ENCODE results near the gene TMEM98.
"Not testable (repeated sequence)": the region's sequence is repeated elsewhere in the genome, so short reads cannot be mapped to it uniquely, and the experiment has no call there.

Gene TMEM98

DNA sequence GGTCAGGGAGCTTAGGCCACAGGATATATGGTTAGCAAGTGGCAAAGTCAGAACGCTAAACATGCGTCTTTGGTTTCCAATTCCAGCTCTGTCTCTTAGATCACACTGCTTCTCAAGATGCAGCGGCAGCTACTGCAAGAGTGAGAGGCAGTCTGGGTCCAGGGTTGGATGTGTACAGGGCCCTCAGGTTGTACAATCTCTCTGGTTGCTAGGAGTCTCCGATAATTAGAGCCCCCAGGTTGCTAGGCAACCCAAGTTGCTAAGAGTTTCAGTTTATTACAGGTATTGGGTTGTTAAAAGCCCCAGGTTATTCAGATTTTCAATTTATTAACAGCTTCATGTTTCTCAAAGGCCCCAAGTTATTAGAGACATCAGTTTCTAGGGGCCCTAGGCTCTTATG, 48.2 kb downstream of the TMEM98 start:
- no peaks in the 10 kb centered on the region for H3K36me3 ChIP-seq (ENCODE audit: control insufficient read depth, insufficient read depth, low read length)
- no peaks in the 10 kb centered on the region for H3K4me1 ChIP-seq (ENCODE audit: control insufficient read depth, insufficient read depth, low read length)
- no peak overlapping the region for H3K9ac ChIP-seq (ENCODE audit: low read length)
- no peaks in the 10 kb centered on the region for H3K27me3 ChIP-seq (ENCODE audit: control insufficient read depth, insufficient read depth, low read length)
- no peak overlapping the region for H3K27ac ChIP-seq (ENCODE audit: low read depth, low read length)
- H3K4me3 ChIP-seq (ENCODE audit: low read length): no peak overlapping the region

GRCh38 chr17:32976605-32977004, 48.7 kb downstream of the TMEM98 start:
- Histone ChIP-seq H3K4me3 (ENCODE audit: low read length) (no peak overlapping the region), H3K4me1 (ENCODE audit: control insufficient read depth, insufficient read depth, low read length) (no peaks in the 10 kb centered on the region), H3K27ac (ENCODE audit: low read depth, low read length) (no peak overlapping the region), H3K9ac (ENCODE audit: low read length) (no peak overlapping the region), H3K27me3 (ENCODE audit: control insufficient read depth, insufficient read depth, low read length) (no peaks in the 10 kb centered on the region), H3K36me3 (ENCODE audit: control insufficient read depth, insufficient read depth, low read length) (no peaks in the 10 kb centered on the region)

GRCh38 chr17:32980230-32980629, 52.3 kb downstream of the TMEM98 start:
- H3K4me1 ChIP-seq (ENCODE audit: control insufficient read depth, insufficient read depth, low read length): no peaks in the 10 kb centered on the region
- H3K4me3 ChIP-seq (ENCODE audit: low read length): no peak overlapping the region
- H3K27ac ChIP-seq (ENCODE audit: low read depth, low read length): no peak overlapping the region
- no peak overlapping the region for H3K9ac ChIP-seq (ENCODE audit: low read length)
- H3K27me3 ChIP-seq (ENCODE audit: control insufficient read depth, insufficient read depth, low read length): no peaks in the 10 kb centered on the region
- H3K36me3 ChIP-seq (ENCODE audit: control insufficient read depth, insufficient read depth, low read length): no peaks in the 10 kb centered on the region

DNA sequence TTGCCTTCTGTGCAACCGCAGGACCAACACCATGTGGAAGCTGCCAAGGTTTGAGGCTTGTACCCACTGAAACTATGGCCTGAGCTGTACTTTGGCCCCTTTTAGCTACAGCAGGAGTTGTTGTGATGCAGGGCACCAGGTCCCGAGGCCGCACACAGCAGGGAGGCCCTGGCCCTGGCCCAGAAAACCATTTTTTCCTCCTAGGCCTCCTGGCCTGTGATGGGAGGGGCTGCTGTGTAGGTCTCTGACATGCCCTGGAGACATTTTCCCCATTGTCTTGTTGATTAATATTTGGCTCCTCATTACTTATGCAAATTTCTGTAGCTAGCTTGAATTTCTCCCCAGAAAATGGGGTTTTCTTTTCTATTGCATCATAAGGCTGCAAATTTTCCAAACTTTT, 53.7 kb downstream of the TMEM98 start:
- H3K36me3 ChIP-seq (ENCODE audit: control insufficient read depth, insufficient read depth, low read length); H3K9ac ChIP-seq (ENCODE audit: low read length): not testable (repeated sequence)

GRCh38 chr17:32985050-32985756, 57.2 kb downstream of the TMEM98 start:
- H3K4me1 ChIP-seq (ENCODE audit: control insufficient read depth, insufficient read depth, low read length): no peaks in the 10 kb centered on the region
- no peak overlapping the region for H3K9ac ChIP-seq (ENCODE audit: low read length)
- H3K27ac ChIP-seq (ENCODE audit: low read depth, low read length): no peak overlapping the region
- no peak overlapping the region for H3K4me3 ChIP-seq (ENCODE audit: low read length)
- H3K36me3 ChIP-seq (ENCODE audit: control insufficient read depth, insufficient read depth, low read length): no peaks in the 10 kb centered on the region
- no peaks in the 10 kb centered on the region for H3K27me3 ChIP-seq (ENCODE audit: control insufficient read depth, insufficient read depth, low read length)

More for the DNA sequence above, 53.7 kb downstream of the TMEM98 start:
- not testable (repeated sequence) for H3K27ac ChIP-seq (ENCODE audit: low read depth, low read length); H3K4me1 ChIP-seq (ENCODE audit: control insufficient read depth, insufficient read depth, low read length); H3K4me3 ChIP-seq (ENCODE audit: low read length); H3K27me3 ChIP-seq (ENCODE audit: control insufficient read depth, insufficient read depth, low read length)

DNA sequence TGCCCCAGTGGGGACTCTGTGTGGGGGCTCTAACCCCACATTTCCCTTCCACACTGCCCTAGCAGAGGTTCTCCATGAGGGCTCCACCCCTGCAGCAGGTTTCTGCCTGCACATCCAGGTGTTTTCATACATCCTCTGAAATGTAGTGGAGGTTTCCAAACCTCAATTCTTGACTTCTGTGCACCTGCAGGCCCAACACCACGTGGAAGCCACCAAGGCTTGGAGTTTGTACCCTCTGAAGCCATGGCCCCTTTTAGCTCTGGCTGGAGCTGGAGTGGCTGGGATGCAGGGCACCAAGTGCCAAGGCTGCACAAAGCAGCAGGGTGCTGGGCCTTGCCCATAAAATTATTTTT, 59.5 kb downstream of the TMEM98 start:
- H3K9ac ChIP-seq (ENCODE audit: low read length); H3K36me3 ChIP-seq (ENCODE audit: control insufficient read depth, insufficient read depth, low read length); H3K4me3 ChIP-seq (ENCODE audit: low read length); H3K27ac ChIP-seq (ENCODE audit: low read depth, low read length); H3K27me3 ChIP-seq (ENCODE audit: control insufficient read depth, insufficient read depth, low read length); H3K4me1 ChIP-seq (ENCODE audit: control insufficient read depth, insufficient read depth, low read length): not testable (repeated sequence)

DNA sequence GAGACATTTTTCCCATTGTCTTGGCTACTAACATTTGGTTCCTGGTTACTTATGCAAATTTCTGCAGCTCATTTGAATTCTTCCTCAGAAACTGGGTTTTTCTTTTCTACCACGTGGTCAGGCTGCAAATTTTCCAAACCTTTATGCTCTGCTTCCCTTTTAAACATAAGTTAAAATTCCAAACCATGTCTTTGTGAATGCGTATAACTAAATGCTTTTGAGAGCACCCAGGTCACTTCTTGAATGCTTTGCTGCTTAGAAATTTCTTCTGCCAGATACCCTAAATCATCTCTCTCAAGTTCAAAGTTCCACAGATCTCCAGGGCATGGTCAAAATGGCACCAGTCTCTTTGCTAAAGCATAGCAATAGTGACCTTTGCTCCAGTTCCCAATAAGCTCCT, 59.9 kb downstream of the TMEM98 start:
- not testable (repeated sequence) for H3K4me1 ChIP-seq (ENCODE audit: control insufficient read depth, insufficient read depth, low read length); H3K27me3 ChIP-seq (ENCODE audit: control insufficient read depth, insufficient read depth, low read length); H3K9ac ChIP-seq (ENCODE audit: low read length); H3K36me3 ChIP-seq (ENCODE audit: control insufficient read depth, insufficient read depth, low read length); H3K27ac ChIP-seq (ENCODE audit: low read depth, low read length); H3K4me3 ChIP-seq (ENCODE audit: low read length)

DNA sequence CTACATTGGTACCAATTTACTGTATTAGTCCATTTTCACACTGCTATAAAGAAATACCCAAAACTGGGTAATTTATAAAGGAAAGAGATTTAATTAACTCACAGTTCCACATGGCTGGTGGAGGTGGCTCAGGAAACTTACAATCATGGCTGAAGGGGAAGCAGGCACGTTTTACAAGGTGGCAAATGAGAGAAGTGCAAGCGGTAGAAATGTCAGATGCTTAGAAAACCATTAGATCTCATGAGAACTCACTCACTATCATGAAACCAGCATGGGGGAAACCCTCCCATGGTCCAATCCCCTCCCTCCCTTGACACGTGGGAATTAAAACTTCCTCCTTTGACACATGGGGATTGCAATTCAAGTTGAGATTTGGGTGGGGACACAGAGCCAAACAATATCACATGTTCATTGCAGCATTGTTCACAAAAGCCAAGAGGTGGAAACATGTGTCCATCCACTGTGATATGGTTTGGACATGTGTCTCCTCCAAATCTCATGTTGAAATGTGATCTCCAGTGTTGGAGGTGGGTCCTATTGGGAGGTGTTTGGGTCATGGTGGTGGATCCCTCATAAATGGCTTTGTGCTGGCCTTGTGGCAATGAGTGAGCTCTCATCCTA, 60.6 kb downstream of the TMEM98 start:
- Histone ChIP-seq H3K4me3 (ENCODE audit: low read length) (no peak overlapping the region), H3K27me3 (ENCODE audit: control insufficient read depth, insufficient read depth, low read length) (no peaks in the 10 kb centered on the region), H3K36me3 (ENCODE audit: control insufficient read depth, insufficient read depth, low read length) (no peaks in the 10 kb centered on the region), H3K4me1 (ENCODE audit: control insufficient read depth, insufficient read depth, low read length) (no peaks in the 10 kb centered on the region), H3K27ac (ENCODE audit: low read depth, low read length) (no peak overlapping the region), H3K9ac (ENCODE audit: low read length) (no peak overlapping the region)

DNA sequence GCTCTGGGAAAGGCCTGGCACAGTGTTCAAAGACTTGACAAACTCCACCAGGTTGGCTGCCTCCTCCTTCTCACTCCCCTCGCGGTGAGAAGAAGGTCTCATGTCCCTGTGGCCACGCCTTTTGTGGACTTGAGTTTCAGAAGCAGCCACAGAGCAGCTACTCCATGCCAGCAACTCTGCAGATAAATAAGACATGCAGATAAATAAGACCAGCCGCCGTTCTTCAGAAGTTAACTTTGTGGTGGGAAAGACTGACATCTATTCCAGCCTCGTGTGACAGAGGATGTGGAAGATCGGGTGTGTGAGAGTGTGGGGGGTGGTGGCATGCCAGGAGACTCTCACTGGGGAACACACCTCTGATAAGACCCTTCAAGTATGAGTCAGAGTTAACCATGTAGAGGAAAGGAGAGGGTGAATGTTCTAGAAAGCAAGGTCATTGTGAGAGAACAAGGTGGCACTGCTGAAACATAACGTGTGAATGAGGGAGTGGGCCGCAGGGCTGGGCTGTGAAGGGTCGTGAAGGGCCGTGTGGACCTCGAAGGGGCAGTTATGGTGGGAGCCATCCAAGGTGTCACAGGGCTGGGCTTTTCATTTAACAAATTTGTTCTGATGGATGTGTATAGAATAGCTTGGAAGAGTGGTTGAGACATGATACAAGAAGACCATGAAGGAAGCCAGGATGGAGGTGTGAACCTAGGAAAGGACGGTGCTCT, 64.5 kb downstream of the TMEM98 start:
- no peaks in the 10 kb centered on the region for H3K4me1 ChIP-seq (ENCODE audit: control insufficient read depth, insufficient read depth, low read length)
- no peak overlapping the region for H3K27ac ChIP-seq (ENCODE audit: low read depth, low read length)
- H3K27me3 ChIP-seq (ENCODE audit: control insufficient read depth, insufficient read depth, low read length): no peaks in the 10 kb centered on the region
- no peak overlapping the region for H3K9ac ChIP-seq (ENCODE audit: low read length)
- H3K36me3 ChIP-seq (ENCODE audit: control insufficient read depth, insufficient read depth, low read length): no peaks in the 10 kb centered on the region
- H3K4me3 ChIP-seq (ENCODE audit: low read length): no peak overlapping the region

DNA sequence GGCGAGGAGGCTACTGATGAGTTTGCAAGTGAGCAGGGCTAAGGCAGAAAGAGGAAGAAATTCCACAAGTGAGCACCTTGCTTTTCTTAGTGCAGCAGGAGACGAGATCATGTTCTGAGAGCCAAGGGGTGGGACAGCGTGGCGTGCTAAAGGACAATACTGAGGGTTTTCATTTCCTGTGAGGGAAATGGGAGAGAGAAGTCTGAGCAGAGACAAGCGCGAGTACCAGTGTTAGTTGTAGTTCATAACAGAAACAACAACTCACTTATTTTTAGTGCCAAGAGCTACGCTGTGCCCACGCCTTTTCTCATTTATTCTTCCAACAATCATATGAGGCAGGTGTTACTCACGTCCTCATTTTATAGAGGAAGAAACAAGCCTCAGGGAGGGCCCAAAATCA, 66.0 kb downstream of the TMEM98 start:
- no peak overlapping the region for H3K9ac ChIP-seq (ENCODE audit: low read length)
- H3K27me3 ChIP-seq (ENCODE audit: control insufficient read depth, insufficient read depth, low read length): no peaks in the 10 kb centered on the region
- no peak overlapping the region for H3K4me3 ChIP-seq (ENCODE audit: low read length)
- H3K36me3 ChIP-seq (ENCODE audit: control insufficient read depth, insufficient read depth, low read length): no peaks in the 10 kb centered on the region
- H3K4me1 ChIP-seq (ENCODE audit: control insufficient read depth, insufficient read depth, low read length): no peaks in the 10 kb centered on the region
- no peak overlapping the region for H3K27ac ChIP-seq (ENCODE audit: low read depth, low read length)
